HepG2 (cell line): ENCODE measurements around the gene ZMIZ1. TPM values are rescaled to one million over a fixed set of nuclear protein-coding genes. Genes with fewer than 3 reads are reported as not detected.

Experiments
- ATAC-seq: fragments of 200-7000 bp; cut with Tn5 transposase; 3 replicates; pipeline ENCODE4 v1.9.1; 2020; ENCODE audit warnings: mild to moderate bottlenecking, moderate library complexity
- BruUV-seq: library from RNA; stranded (reverse); fragments of 400-500 nt; replicated peaks from 2 replicates; lab custom pipeline; 2021; lab: Mats Ljungman, UMichigan
- CTCF ChIA-PET: fragments of 300-600 bp; formaldehyde crosslinking; extraction: SDS; loops from one replicate; lab custom pipeline; 2021; ENCODE audit warnings: low total read pairs, inconsistent platforms, low intra/inter-chr PET ratio; lab: Yijun Ruan, JAX
- POLR2A ChIA-PET: fragments of 350-600 bp; sonication (Branson Sonifier 250); formaldehyde crosslinking; loops from one replicate; lab custom pipeline; 2020; ENCODE audit warnings: antibody characterized with exemption, inconsistent platforms; lab: Yijun Ruan, JAX
- DNase-seq: peaks from one replicate; pipeline ENCODE4 v3.0.0-alpha.2; 2015; ENCODE audit warnings: low spot score
- FAIRE-seq: peaks from 3 replicates; lab custom pipeline; 2011; peaks lifted over from hg19 to GRCh38; lab: Jason Lieb, UNC
- H2AFZ ChIP-seq: one replicate; pipeline ENCODE4 v1.6.1; 2011; ENCODE audit warnings: low read length, inconsistent platforms
- H3K27ac ChIP-seq: fragments of 300-600 bp; 3 replicates; pipeline ENCODE4 v1.8.0; 2011; ENCODE audit warnings: mixed run types, mild to moderate bottlenecking, mixed read lengths, low read length, inconsistent platforms; ENCODE audit not compliant: insufficient read depth; ENCODE audit errors: extremely low read length
- H3K27me3 ChIP-seq, 2 experiments: fragments of 200-600 bp in 1 of 2; 2 replicates in 1 of 2; 3 replicates in 1 of 2; pipeline versions ENCODE4 v1.6.0 to v1.8.0; 2011; ENCODE audit warnings: low read length in 2 of 2, mild to moderate bottlenecking in 2 of 2, moderate library complexity in 2 of 2, inconsistent platforms in 1 of 2; ENCODE audit not compliant: insufficient read depth in 2 of 2, control insufficient read depth in 1 of 2
- H3K36me3 ChIP-seq, 2 experiments: fragments of 200-600 bp in 1 of 2; replicated peaks in 1 of 2; 2 replicates in 1 of 2; 3 replicates in 1 of 2; pipeline versions ENCODE4 v1.5.1 to v1.8.0; 2011; ENCODE audit warnings: low read length in 2 of 2, inconsistent platforms in 1 of 2; ENCODE audit not compliant: insufficient read depth in 2 of 2, control insufficient read depth in 1 of 2
- H3K4me1 ChIP-seq: 2 replicates; pipeline ENCODE4 v1.5.1; 2012; ENCODE audit warnings: low read length, inconsistent platforms; ENCODE audit not compliant: insufficient read depth
- H3K4me2 ChIP-seq: 2 replicates; pipeline ENCODE4 v1.6.0; 2011; ENCODE audit warnings: low read depth, low read length, inconsistent platforms
- H3K4me3 ChIP-seq, 3 experiments: fragments of 200-600 bp in 1 of 3; sonication (generic), shearing (Covaris generic) in 1 of 3; replicated peaks in 1 of 3; 2 replicates each; pipeline ENCODE4 v1.5.1; 2011 to 2016; ENCODE audit warnings: low read length in 3 of 3, inconsistent platforms in 2 of 3, low read depth in 2 of 3, mild to moderate bottlenecking in 2 of 3, control low read depth in 1 of 3, mixed read lengths in 1 of 3; ENCODE audit not compliant: insufficient read depth in 1 of 3
- H3K79me2 ChIP-seq: one replicate; pipeline ENCODE4 v1.6.1; 2011; ENCODE audit warnings: low read length, inconsistent platforms; ENCODE audit not compliant: insufficient read depth
- H3K9ac ChIP-seq: 2 replicates; pipeline ENCODE4 v1.6.0; 2011; ENCODE audit warnings: mild to moderate bottlenecking, low read depth, low read length, inconsistent platforms; ENCODE audit not compliant: insufficient read depth
- H3K9me3 ChIP-seq: 2 replicates; pipeline ENCODE4 v1.5.1; 2012; ENCODE audit warnings: mild to moderate bottlenecking, low read length
- H4K20me1 ChIP-seq: 2 replicates; pipeline ENCODE4 v1.6.0; 2011; ENCODE audit warnings: inconsistent platforms, mild to moderate bottlenecking, low read length, moderate library complexity; ENCODE audit not compliant: insufficient read depth
- ATF4 ChIP-seq, 2 experiments: fragments of 450-650 bp in 1 of 2; sonication (generic) in 1 of 2; formaldehyde crosslinking; IDR thresholded peaks; 2 replicates each; pipeline versions ENCODE4 v1.5.0 to v1.8.0; 2020 to 2022; ENCODE audit warnings: mild to moderate bottlenecking in 1 of 2, missing genetic modification reagents in 1 of 2
- CHCHD3 ChIP-seq: sonication (generic); formaldehyde crosslinking; IDR thresholded peaks from 2 replicates; pipeline ENCODE4 v1.8.0; 2022; ENCODE audit warnings: mild to moderate bottlenecking, missing genetic modification reagents, moderate library complexity
- HMG20A ChIP-seq: IDR thresholded peaks from 2 replicates; pipeline ENCODE4 v1.6.1; 2016; ENCODE audit warnings: borderline replicate concordance
- HMGXB3 ChIP-seq: sonication (generic); formaldehyde crosslinking; IDR thresholded peaks from 2 replicates; pipeline ENCODE4 v1.4.0; 2020; ENCODE audit warnings: missing genetic modification reagents, borderline replicate concordance
- HNF1B ChIP-seq: sonication (generic); formaldehyde crosslinking; IDR thresholded peaks from 2 replicates; pipeline ENCODE4 v1.5.1; 2020; ENCODE audit warnings: mild to moderate bottlenecking, moderate library complexity, missing genetic modification reagents
- POLR2AphosphoS2 ChIP-seq: IDR thresholded peaks from 2 replicates; pipeline ENCODE4 v1.6.1; 2011; ENCODE audit warnings: low read depth, low read length, improper control_type of control experiment
- THYN1 ChIP-seq: sonication (generic); formaldehyde crosslinking; IDR thresholded peaks from 2 replicates; pipeline ENCODE4 v1.8.1; 2023; ENCODE audit warnings: low read depth, mild to moderate bottlenecking, moderate library complexity, missing genetic modification reagents, borderline replicate concordance
- TIGD3 ChIP-seq: sonication (generic); formaldehyde crosslinking; IDR thresholded peaks from 2 replicates; pipeline ENCODE4 v1.5.1; 2020; ENCODE audit warnings: mild to moderate bottlenecking, missing genetic modification reagents, borderline replicate concordance
- ZNF20 ChIP-seq: sonication (generic); formaldehyde crosslinking; IDR thresholded peaks from 2 replicates; pipeline ENCODE4 v1.4.0; 2020; ENCODE audit warnings: mild to moderate bottlenecking, moderate library complexity, missing genetic modification reagents
- ZNF781 ChIP-seq: sonication (generic); formaldehyde crosslinking; IDR thresholded peaks from 2 replicates; pipeline ENCODE4 v1.5.1; 2020; ENCODE audit warnings: borderline replicate concordance, mild to moderate bottlenecking, missing genetic modification reagents; ENCODE audit errors: not compliant biosample characterization
- ZNF788 ChIP-seq: sonication (generic); formaldehyde crosslinking; IDR thresholded peaks from 2 replicates; pipeline ENCODE4 v1.5.0; 2020; ENCODE audit warnings: mild to moderate bottlenecking, missing genetic modification reagents, borderline replicate concordance
- ZNF891 ChIP-seq: sonication (generic); formaldehyde crosslinking; IDR thresholded peaks from 2 replicates; pipeline ENCODE4 v1.5.0; 2020; ENCODE audit warnings: mild to moderate bottlenecking, missing genetic modification reagents
- ZSCAN20 ChIP-seq: sonication (generic); formaldehyde crosslinking; IDR thresholded peaks from 2 replicates; pipeline ENCODE4 v1.4.0; 2020; ENCODE audit warnings: missing genetic modification reagents, mild to moderate bottlenecking, borderline replicate concordance
- WGBS: methylation state at CpG from one replicate; pipeline ENCODE4 v1.1.6; 2017; ENCODE audit warnings: low lambda C conversion rate; 5-methylcytosine and 5-hydroxymethylcytosine counted together
- in situ Hi-C: cut with HindIII; loops from 2 replicates; pipeline ENCODE4 v1.10.0; 2017; ENCODE audit warnings: low pct_unique_long_range_greater_than_20kb; ENCODE audit not compliant: extremely low pct_ligation_motif_present
- intact Hi-C: fragments of 100-400 bp; cut with micrococcal nuclease; formaldehyde crosslinking; loops from one replicate; pipeline ENCODE4 v1.10.0; 2022; ENCODE audit not compliant: unreplicated experiment
- polyA plus RNA-seq, 8 experiments: library from polyadenylated mRNA; depleted of rRNA in 3 of 8; stranded (reverse) in 7 of 8; unstranded in 1 of 8; fragments of >200 nt; fragmentation: Illumina TruSeq in 4 of 8; extraction: Trizol in 4 of 8; gene quantifications; 2 replicates each; pipeline versions ENCODE4 v1.2.1 to v1.2.3, GENCODE V29; 2011 to 2016; ENCODE audit warnings: low read depth in 4 of 8, missing spikeins in 1 of 8, mixed read lengths in 1 of 8; ENCODE audit not compliant: insufficient read depth in 1 of 8
- total RNA-seq, 5 experiments: library from RNA; depleted of rRNA; stranded (reverse); fragments of >200 nt; fragmentation: Illumina TruSeq; extraction: Trizol; gene quantifications; 2 replicates each; pipeline ENCODE4 v1.2.3, GENCODE V29; 2016; ENCODE audit warnings: low read depth in 1 of 5

The ZMIZ1 gene
- total and polyA plus RNA-seq, 2 of the 13 experiments (the other 11 are each of a cell fraction or from before 2014, with no cell fraction given) = 5.3 to 10.2 TPM

GRCh38 chr10:79061441-79062315 lies 7.1 kb upstream of the ZMIZ1 start (continued):
- TF ChIP-seq ZNF781 (CRISPR knock-in tag) = no peak
- no peak for TF ChIP-seq TIGD3 (CRISPR knock-in tag)
- no peak for TF ChIP-seq ZSCAN20 (CRISPR knock-in tag)
- TF ChIP-seq CHCHD3 = no peak
- TF ChIP-seq HNF1B (CRISPR knock-in tag) = no peak
- TF ChIP-seq, all 625 proteins: peak for 5

GRCh38 chr10:79063071-79063491 lies 5.7 kb upstream of the ZMIZ1 start:
- intact Hi-C loops = no loop called here
- no peak for ATAC-seq
- H3K9me3 ChIP-seq = no peaks in the 10 kb centered on the region
- BruUV-seq = no TSS peak
- FAIRE-seq = no peak
- H3K36me3 ChIP-seq = no peaks in the 10 kb centered on the region
- no peak overlapping the region for H2AFZ ChIP-seq
- no peak overlapping the region for H3K4me2 ChIP-seq
- H3K4me3 ChIP-seq = no peak overlapping the region
- H4K20me1 ChIP-seq = no peaks in the 10 kb centered on the region
- CTCF ChIA-PET = no interaction called here
- no peak overlapping the region for H3K9ac ChIP-seq
- POLR2A ChIA-PET = interaction anchor here (6.9 kb wide), 1 partner anchor 90 kb away, joined by 54 read pairs; no protein-coding TSS in a partner anchor
- in situ Hi-C loops = no loop called here
- no peaks in the 10 kb centered on the region; a peak in 1 of 5 replicates for H3K27me3 ChIP-seq
- no peak overlapping the region for H3K27ac ChIP-seq
- DNase-seq = no peak
- peaks cover 88% of the 10 kb centered on the region for H3K4me1 ChIP-seq
- no CpG with 5 or more reads among the region's 5 CpGs for WGBS
- no peaks in the 10 kb centered on the region for H3K79me2 ChIP-seq
- no peak for TF ChIP-seq ZNF788
- TF ChIP-seq ZNF891 = no peak
- TF ChIP-seq HMG20A (CRISPR knock-in tag) = no peak
- no peak for TF ChIP-seq THYN1
- TF ChIP-seq POLR2AphosphoS2 = no peak
- TF ChIP-seq ATF4 (CRISPR knock-in tag; IDR thresholded peaks at IDR 0.05) = no peak
- TF ChIP-seq ZNF20 (CRISPR knock-in tag) = no peak
- no peak for TF ChIP-seq HMGXB3 (CRISPR knock-in tag)
